AG09309 (cell line): ENCODE results near the gene LRIT1.

Experiments used
- DNase-seq: peaks from one replicate; pipeline ENCODE4 v3.0.0-alpha.2; 2010; ENCODE audit warnings: low read depth
- H3K4me3 ChIP-seq: 2 replicates; pipeline ENCODE4 v1.5.1; 2011; ENCODE audit warnings: mild to moderate bottlenecking, low read depth, low read length, moderate library complexity; ENCODE audit not compliant: control insufficient read depth
- TF ChIP-seq, protein P1 (sequence below): IDR thresholded peaks from 2 replicates; pipeline ENCODE4 v1.5.1; 2011; ENCODE audit warnings: mild to moderate bottlenecking, low read depth, low read length, inconsistent platforms; ENCODE audit not compliant: insufficient read depth, control insufficient read depth; ENCODE audit errors: missing control alignments

LRIT1 gene

DNA sequence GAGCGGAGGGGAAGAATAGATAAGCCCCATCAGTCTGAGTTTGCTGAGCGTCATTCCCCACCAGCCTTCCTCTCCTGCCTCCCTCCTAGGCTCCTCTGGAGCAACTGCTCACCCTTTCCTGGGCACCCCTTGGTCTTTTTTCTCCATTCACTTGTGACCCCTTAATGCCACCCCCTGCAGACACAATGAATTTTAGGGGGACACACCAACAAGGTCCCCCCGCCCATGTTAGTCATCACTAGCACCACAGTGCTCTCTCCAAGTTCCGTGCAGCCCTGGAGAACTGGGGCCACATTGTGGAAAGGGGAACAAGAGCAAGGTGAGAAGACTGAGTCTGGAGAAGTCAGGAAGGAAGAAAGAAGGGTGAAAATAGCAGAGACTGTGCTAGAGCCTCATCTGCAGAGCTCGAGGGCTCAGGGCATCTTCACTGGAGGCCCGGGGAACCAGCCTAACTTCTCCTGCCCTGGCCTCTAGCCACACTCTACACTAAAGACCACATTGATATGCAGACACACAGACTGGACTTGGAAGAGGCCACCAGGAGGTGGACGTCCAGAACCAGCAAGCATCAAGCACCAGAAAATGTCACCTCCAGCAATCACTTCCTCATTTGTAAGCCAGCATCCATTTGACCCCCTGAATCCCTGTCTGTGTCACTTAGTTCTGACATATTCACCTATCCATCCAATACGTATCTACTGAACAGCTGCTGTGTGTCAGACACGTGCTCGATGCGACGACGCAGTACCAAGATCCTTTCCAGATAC, 21.0 kb upstream of the LRIT1 start:
- TF ChIP-seq, protein P1, sequence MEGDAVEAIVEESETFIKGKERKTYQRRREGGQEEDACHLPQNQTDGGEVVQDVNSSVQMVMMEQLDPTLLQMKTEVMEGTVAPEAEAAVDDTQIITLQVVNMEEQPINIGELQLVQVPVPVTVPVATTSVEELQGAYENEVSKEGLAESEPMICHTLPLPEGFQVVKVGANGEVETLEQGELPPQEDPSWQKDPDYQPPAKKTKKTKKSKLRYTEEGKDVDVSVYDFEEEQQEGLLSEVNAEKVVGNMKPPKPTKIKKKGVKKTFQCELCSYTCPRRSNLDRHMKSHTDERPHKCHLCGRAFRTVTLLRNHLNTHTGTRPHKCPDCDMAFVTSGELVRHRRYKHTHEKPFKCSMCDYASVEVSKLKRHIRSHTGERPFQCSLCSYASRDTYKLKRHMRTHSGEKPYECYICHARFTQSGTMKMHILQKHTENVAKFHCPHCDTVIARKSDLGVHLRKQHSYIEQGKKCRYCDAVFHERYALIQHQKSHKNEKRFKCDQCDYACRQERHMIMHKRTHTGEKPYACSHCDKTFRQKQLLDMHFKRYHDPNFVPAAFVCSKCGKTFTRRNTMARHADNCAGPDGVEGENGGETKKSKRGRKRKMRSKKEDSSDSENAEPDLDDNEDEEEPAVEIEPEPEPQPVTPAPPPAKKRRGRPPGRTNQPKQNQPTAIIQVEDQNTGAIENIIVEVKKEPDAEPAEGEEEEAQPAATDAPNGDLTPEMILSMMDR: no peak

DNA sequence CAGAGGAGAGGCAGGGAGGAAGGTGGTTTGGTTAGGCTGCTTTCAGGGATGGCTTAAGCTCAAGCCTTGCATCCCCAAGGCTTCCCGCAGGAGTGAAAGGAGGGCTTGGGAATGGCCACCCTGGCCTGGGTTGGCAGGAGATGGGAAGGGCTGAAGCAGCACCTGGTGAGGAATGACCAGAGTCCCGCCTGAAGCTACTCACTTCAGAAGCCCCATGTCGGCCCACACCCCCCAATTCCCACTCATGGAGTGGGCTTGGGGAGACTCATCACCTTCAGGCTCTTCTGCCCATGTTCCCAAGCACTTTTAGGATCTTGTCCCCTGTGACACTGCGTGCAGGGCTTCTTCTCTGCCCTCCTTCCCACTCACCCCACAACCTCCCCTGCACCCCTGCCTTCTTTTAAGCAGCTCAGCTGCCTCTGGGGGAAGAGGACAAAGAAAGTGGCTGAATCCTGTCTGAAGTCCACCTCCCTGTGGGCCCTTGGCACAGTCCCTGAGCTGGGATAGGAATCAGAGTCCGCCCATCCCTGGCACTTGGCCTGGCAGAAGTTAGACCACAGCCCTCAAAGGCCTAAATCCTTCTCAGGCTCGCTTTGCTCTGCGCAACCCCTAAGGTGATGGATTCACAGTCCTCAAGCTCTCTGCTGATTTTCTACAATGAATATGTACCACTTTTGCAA, 20.0 kb upstream of the LRIT1 start:
- no peak for DNase-seq
- TF ChIP-seq, protein P1: no peak
- H3K4me3 ChIP-seq: no peak overlapping the region

More for the DNA sequence above, 21.0 kb upstream of the LRIT1 start:
- DNase-seq: no peak
- no peak overlapping the region for H3K4me3 ChIP-seq

DNA sequence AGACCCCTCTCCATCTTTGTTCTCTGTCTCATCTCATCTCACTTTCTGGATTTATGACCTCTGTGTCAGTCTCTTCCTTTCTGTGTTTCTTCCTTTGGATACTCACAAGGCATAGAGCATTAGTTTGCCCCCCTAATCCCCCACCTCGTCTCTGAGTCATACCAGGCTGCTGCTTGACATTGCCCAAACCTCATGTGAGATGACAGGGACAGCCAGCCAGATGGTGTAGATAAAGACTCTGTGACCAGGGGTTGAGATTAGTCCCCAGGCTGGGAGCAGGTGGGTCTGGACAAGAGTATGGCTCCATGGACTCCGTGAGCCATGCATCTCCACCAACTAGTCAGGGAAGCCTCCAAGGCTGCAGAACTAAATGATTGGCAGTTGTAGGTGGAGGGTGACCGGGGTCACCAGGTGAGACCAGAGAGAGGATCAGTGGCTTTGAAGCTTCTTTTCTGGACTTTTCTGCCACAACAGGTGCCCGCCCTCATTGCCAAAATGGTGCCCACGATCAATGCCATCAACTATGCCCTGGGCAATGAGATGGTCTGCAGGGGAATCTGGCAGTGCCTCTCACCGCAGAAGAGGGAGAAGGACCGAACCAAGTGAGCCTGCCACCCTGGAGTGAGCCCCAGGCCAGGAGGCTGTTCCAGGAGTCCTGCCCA, 16.8 kb upstream of the LRIT1 start:
- no peak for DNase-seq
- TF ChIP-seq, protein P1: no peak
- H3K4me3 ChIP-seq: no peak overlapping the region

DNA sequence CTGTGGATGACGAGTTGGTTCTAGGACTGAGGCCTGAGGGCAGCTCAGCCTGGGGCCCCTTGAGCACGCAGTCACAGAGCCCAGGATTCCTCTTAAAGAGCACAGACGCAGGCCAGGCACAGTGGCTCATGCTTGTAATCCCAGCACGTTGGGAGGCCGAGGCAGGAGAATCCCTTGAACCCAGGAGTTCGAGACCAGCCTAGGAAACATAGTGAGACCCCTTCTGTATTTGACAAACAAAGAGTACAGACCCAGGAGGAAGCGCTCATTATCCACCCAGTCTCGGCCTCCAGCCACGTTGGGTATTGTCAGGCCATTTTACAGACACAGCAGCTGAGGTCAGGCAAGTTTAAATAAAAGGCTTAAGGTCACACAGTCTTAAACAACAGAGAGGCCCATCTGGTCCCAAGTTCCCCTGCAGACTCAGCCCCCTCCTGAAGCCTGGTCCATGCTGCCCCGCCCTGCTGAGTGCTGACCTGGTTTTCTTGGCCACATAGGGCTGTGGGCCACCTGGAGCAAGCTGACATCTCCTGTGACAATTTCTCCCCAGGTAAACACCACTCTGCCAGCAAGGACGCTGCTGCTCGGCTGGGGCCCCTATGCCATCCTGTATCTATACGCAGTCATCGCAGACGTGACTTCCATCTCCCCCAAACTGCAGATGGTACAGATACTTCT, 16.1 kb upstream of the LRIT1 start:
- DNase-seq: no peak
- TF ChIP-seq, protein P1: no peak
- no peak overlapping the region for H3K4me3 ChIP-seq

DNA sequence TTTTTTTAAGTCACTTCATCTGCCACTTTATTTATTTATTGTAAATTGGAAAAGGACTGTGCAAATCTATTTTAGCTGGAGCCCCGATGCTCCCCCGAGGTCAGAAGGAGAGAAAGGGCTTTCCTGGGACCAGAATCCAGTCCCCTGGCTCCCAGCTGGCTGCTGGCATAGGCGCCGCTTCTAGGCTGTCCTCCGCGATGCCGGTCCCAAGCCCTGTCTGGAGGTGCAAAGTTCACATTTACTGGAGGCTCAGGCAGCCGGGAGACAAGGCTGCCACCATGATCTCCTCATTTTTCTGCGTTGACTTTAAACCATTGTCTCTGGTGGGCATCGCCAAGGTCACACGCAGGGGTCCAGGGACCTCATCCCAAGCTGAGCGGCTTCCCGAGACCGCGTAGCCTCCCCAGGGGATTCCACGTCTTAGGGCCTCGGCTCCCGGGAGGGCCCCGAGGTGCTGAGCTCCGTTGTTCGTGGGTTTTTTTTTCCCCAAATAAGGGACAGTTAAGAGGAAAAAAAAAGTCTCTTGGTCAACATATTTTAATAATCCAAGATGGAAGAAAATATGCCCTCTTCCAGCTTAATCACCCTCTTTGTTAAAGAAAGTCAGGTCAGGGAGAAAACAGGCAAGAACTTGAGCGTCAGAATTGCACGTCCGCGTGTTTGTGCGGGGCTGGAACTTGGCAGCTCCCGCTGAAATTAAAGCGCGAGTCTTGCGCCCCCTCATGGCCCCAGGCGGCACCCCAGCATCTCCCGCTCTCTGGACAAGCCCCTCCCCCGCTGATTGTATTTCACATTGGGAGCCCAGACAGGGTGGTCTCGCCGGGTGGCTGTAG, 15.4 kb upstream of the LRIT1 start:
- DNase-seq: no peak
- H3K4me3 ChIP-seq: no peak overlapping the region
- TF ChIP-seq, protein P1: peak; percentile 51
